IMR-90 (cell line): ENCODE measurements around the gene ARSB.

ENCODE experiments used
- CTCF ChIP-seq: conservative IDR thresholded peaks from 2 replicates; pipeline ENCODE4 v1.5.1; 2012; ENCODE audit warnings: mild to moderate bottlenecking, low read depth, low read length, improper control_type of control experiment
- MXI1 ChIP-seq: IDR thresholded peaks from 2 replicates; pipeline ENCODE4 v1.6.1; 2012; ENCODE audit warnings: low read depth, mild to moderate bottlenecking, low read length, moderate library complexity, borderline replicate concordance
- POLR2A ChIP-seq: IDR thresholded peaks from 2 replicates; pipeline ENCODE4 v1.6.1; 2012; ENCODE audit warnings: mild to moderate bottlenecking, low read depth, low read length
- RAD21 ChIP-seq: IDR thresholded peaks from 2 replicates; pipeline ENCODE4 v1.6.1; 2012; ENCODE audit warnings: low read length, improper control_type of control experiment
- RCOR1 ChIP-seq: IDR thresholded peaks from 2 replicates; pipeline ENCODE4 v1.6.1; 2012; ENCODE audit warnings: mild to moderate bottlenecking, low read length, improper control_type of control experiment; ENCODE audit not compliant: insufficient replicate concordance
- SMC3 ChIP-seq: fragments of 150-350 bp; IDR thresholded peaks from 2 replicates; pipeline ENCODE4 v1.6.1; 2016; ENCODE audit warnings: low read depth, mild to moderate bottlenecking, antibody characterized with exemption, low read length, moderate library complexity
- USF2 ChIP-seq: fragments of 150-350 bp; IDR thresholded peaks from 2 replicates; pipeline ENCODE4 v1.6.1; 2017; ENCODE audit warnings: mild to moderate bottlenecking, antibody characterized with exemption, low read length, low read depth

GRCh38 chr5:78830528-78831046 is 154.5 kb downstream of the ARSB start:
- TF ChIP-seq CTCF, result no peak
- TF ChIP-seq POLR2A, result no peak
- TF ChIP-seq RAD21, result no peak
- TF ChIP-seq RCOR1, result no peak
- no peak for TF ChIP-seq USF2
- TF ChIP-seq SMC3, result no peak
- TF ChIP-seq MXI1, result no peak
